Right ventricle myocardium superior (tissue), 1 donor: ENCODE data around the gene CYTH3. TPM values are rescaled to one million over a fixed set of nuclear protein-coding genes. Genes with fewer than 3 reads are reported as not detected.
"Not testable (repeated sequence)": the region's sequence is repeated elsewhere in the genome, so short reads cannot be mapped to it uniquely, and the experiment has no call there.

Source experiments
- ATAC-seq: fragments of 200-7000 bp; cut with Tn5 transposase; one replicate; pipeline ENCODE4 v1.9.1; 2020; ENCODE audit warnings: mild to moderate bottlenecking; ENCODE audit not compliant: poor library complexity
- DNase-seq: peaks from one replicate; pipeline ENCODE4 v3.0.0-alpha.2; 2020
- intact Hi-C: fragments of 100-400 bp; cut with DNase I; formaldehyde crosslinking; loops from one replicate; pipeline ENCODE4 v1.11.2; 2022
- total RNA-seq: library from RNA; stranded (reverse); fragmentation: NEBNext Ultra II Directional; extraction: Animal tissue kit (Norgen Biotek cat#: 25700); gene quantifications from one replicate; pipeline ENCODE4 v1.2.1, GENCODE V29; 2021
- donor health status: DM: no; HTN: yes; CAD: no; lungs with severe emphysema.

CYTH3 gene
- total RNA-seq, 1 donor from 2014 or later, result 25.6 TPM

DNA sequence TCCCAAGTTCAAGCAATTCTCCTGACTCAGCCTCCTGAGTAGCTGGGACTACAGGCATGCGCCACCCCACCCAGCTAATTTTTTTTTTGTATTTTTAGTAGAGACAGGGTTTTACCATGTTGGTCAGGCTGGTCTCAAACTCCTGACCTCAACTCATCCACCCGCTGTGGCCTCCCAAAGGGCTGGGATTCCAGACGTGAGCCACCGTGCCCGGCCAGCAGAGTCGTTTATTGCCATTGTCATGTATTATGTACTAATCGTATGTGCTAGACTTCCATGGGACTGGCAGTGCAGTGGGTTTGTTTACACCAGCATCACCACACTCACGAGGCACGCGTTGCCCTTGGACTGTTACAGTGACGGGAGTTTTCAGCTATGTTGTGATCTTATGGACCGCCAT, 120.9 kb downstream of the CYTH3 start:
- DNase-seq, intact Hi-C loops, ATAC-seq: not testable (repeated sequence)

DNA sequence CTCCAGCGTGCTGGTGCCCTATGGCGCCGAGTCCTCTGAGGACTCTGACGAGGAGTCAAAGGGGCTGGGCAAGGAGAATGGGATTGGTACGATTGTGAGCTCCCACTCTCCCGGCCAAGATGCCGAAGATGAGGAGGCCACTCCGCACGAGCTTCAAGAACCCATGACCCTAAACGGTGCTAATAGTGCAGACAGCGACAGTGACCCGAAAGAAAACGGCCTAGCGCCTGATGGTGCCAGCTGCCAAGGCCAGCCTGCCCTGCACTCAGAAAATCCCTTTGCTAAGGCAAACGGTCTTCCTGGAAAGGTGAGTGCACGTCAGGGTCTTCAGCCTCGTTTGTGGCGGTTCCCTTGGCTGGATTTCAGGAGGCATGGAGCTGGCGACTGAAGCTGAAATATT, 122.4 kb downstream of the CYTH3 start:
- intact Hi-C loops, result no loop called here
- DNase-seq (no peak), ATAC-seq (no peak)

DNA sequence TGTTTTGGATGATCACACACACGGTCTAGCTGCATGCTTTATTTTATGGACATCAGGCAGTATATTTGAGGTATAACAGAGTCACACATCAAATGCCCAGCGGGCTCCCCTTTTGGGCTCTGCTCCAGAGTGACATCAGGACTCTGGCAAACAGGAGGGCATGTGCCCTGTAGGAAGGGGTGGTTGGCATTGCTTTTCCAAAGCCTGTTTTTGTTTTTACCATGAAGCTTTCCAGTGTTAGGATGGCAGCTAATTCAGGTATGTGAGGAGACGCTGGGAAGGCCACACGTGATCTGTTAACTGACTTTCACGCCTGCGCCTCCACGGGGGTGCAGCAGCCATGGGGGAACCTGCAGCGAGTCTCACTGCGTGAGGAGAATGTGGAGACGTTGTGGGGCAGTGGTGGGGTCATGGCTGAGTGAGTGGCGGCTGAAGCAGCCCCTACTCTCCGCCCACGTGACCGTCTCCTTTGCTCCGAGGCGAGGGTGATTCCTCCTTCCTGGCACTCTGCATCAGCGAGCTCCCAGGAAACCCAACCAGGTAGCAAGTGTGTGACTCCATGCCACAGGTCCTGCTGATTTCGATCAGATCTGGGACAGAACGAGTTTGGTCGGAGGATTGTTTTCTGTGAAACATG, 123.6 kb downstream of the CYTH3 start:
- ATAC-seq (no peak), DNase-seq (no peak)
- intact Hi-C loops, result no loop called here

DNA sequence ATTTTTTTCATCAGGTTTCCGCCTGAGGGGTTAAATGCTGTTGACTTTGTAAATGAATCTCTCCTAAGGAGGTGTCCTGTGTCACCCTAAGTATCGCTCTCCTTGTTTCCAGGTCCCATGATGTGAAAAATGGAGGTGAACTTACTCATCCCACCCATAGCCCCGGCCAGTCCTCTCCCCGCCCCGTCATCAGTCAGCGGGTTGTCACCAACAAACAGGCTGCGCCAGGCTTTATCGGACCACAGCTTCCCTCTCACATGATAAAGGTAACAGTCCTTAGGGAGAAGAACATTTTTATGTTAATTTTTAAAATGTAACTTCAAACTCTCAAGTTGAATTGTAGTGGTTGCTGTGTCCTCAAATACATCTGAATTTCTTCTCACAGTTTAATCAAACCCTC, 124.8 kb downstream of the CYTH3 start:
- ATAC-seq, result no peak
- intact Hi-C loops, result no loop called here
- no peak for DNase-seq

DNA sequence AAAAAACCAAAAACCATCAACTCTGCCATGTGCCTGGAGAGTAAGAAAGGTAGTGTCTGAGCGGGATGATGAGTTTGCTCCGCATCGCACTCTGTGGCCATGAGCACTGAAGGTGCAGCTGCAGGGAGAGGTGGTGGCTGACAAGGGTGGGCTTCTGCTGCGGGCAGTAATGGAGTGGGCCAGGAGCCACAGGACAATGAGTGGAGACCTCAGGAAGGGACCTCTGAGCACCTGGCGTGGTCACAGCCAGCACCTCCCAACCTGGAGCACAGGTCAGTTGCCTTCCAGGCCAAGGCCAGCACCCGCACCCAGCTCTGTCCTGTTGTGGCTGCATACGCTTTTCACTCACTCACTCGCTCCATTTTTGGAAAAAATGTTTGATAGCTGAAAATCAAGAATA, 125.8 kb downstream of the CYTH3 start:
- DNase-seq, result no peak
- intact Hi-C loops, result no loop called here
- no peak for ATAC-seq

DNA sequence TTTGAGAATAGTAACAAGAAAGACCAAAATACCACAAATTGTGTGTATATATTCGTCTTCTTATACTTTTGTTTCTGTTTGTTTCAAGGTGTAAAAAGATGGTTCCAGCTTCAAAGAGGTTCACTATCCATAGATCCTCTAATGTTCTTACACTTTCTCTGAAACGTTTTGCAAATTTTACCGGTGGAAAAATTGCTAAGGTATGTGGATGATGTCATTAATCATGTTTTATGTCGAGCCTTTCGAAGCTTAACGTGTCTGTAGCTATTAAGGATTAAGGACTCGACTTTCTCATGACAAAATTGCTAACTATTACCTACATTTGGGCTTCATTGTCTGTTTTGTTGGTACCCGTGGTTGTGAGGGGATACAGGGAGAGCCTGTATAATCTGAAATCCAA, 128.4 kb downstream of the CYTH3 start:
- intact Hi-C loops, result no loop called here
- ATAC-seq (no peak), DNase-seq (no peak)

DNA sequence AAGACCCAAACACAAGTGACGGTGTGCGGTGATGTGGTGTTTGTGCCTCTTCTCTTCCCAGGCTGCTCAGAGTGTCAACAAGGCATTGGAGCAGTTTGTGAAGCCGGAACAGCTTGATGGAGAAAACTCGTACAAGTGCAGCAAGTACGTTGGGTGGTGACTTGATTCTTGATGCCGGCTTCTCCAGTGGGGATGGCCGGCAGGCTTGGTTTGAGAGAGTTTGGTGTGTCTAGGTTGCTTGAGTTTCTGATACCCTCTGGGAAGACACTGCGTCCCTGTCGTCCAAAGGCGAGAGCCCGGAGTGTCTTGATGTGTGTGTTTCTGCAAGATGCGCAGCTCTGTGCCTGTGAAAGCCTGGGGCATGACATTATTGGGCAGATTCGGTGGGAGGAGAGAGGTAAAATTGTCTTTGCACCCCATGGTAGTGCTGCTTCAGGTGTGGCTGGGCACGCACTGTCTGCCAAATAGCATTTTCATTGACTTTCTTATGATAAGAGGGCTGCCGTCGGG, 129.5 kb downstream of the CYTH3 start:
- no peak for DNase-seq
- ATAC-seq, result no peak
- intact Hi-C loops, result no loop called here

DNA sequence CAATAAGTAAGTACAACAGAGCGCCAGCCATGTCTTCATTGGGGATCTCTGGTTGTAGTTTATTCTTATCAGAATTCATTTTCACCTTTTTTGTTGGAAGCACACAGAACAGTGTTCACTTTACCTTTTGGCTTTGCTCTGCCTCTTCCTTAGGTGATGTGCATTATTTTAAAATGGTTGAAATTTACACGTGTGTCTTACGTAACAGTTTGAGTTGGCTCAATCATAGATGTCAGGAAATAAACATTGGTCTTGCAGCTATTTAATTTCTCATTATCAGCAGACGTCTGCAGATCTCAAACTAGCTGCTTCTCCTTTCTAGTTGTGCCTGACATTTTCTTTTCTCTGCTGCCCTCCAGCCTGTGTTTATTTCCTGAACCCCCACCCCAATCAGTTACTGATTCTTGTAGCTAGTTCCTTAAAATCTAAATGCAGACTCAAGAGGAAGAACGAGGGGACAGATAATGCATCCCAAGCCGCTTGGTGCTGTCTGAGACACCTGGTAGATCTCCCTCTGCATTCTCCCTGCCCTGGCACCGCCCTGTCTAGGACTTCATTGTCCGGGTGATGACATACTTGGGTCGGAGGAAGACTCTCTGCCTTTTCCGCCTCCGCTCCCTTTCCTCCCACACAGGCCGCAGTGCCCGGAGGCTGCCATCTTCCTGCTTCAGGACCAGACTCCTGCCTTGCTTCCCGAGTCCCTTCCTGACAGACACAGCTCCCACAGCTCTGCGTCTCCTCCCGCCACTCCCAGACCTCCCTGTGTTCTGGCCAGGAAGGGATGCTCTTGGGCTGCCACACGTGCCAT, 133.0 kb downstream of the CYTH3 start:
- intact Hi-C loops, result no loop called here
- ATAC-seq (no peak), DNase-seq (no peak)

DNA sequence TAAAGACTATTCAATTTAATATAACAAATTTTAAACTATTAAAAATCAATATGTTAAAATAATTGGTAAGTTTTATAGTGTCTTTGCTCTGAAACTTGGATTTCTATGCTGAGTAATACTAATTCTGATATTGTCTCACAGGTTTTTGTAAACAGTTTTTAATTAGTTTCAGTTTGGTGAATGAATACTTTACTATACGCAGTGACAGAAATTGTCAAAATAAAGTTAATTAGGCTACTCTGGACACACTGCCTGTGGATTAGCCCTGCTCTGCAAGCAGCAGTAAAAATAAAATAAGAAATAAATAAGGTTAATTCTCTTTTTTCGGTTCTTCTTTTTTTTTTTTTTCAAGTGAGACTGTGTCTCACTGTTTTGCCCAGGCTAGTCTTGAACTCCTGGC, 135.9 kb downstream of the CYTH3 start:
- ATAC-seq, result no peak
- intact Hi-C loops, result no loop called here
- no peak for DNase-seq

DNA sequence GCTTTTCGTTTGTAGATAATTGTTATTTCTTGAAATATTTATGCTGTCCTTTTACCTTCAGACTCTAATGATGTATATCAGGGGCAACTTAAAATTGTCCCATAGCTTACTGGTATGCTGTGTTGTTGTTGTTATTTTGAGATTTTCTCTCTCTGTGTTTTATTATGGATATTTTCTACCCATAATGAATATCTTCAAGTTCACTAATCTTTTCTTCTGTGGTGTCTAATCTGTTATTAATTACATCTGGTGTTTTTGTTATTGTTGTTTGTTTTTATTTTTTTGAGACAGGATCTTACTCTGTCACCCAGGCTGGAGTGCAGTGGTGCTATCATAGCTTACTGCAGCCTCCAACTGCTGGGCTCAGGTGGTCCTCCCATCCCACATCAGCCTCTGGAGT, 139.2 kb downstream of the CYTH3 start:
- no peak for ATAC-seq
- intact Hi-C loops, result no loop called here
- no peak for DNase-seq

DNA sequence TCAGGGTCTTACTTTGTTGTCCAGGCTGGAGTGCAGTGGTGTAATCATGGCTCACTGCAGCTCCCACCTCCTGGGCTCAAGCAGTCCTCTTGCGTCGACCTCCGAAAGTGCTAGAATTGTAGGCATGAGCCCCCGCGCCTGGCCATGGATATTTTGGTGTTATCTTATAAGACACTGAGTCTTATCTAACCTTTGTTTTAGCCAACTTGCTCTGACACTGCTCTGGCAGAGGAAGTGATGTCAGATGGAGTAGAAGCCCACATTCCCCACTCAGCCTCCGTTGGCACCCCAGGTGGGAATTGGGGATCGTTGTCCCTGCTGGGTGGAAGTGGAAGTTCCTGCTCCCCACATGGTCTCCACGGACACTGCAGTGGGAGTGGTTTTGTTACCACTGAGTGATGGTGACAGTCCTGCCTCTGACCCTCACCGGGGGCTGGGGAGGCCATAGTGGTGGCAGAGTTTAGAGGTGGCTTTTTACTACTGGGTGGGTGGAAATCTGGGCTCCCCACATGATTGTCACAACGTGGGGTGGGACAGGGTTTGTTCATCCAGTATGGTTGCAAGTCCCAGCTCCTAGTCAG, 142.3 kb downstream of the CYTH3 start:
- intact Hi-C loops, result no loop called here
- ATAC-seq (no peak), DNase-seq (no peak)

DNA sequence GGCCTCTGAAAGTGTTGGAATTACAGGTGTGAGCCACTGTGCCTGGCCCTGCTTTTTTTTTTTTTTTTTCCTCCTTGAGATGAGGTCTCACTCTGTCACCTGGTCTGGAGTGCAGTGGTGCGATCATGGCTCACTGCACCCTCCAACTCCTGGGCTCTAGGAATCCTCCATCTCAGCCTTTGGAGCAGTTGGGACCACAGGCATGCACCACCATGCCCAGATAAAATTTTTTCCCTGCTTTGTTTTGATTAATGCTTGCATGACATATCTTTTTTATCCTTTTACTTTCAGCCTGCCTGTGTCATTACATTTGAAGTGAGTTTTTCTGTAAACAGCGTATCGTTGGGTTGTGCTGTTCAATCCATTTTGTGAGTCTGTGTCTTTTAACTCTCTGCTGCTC, 144.2 kb downstream of the CYTH3 start:
- ATAC-seq, result no peak
- intact Hi-C loops, result no loop called here
- DNase-seq, result no peak

DNA sequence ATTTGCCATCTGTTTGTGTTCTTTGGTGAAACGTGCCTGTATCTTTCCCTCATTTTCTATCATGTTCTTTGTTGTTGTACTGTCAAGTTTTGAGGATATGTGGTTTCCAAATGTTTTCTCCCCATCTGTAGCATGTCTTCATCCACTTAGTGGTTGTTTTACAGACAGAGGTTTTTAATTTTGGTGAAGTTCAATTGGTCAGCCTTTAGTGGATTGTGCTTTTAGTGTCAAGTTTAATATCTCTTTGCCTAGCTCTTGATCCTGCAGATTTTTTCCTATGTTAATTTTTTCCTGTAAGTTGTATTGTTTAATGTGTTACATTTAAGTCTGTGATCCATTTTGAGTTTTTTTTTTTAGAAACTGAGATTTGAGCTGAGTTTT, 145.3 kb downstream of the CYTH3 start:
- ATAC-seq (no peak), DNase-seq (no peak)
- intact Hi-C loops, result no loop called here

DNA sequence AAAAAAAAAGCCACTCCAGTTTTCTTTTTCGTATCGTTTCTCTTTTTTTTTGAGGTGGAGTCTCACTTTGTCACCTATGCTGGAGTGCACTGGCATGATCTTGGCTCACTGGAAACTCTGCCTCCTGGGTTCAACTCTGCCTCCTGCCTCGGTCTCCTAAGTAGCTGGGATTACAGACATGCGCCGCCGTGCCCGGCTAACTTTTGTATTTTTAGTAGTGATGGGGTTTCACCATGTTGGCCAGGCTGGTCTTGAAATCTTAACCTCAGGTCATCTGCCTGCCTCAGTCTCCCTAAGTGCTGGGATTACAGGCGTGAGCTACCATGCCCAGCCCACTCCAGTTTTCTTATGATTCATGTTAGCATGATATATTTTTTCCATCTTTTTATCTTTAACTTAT, 148.6 kb downstream of the CYTH3 start:
- ATAC-seq (no peak), DNase-seq (no peak)
- intact Hi-C loops, result no loop called here

DNA sequence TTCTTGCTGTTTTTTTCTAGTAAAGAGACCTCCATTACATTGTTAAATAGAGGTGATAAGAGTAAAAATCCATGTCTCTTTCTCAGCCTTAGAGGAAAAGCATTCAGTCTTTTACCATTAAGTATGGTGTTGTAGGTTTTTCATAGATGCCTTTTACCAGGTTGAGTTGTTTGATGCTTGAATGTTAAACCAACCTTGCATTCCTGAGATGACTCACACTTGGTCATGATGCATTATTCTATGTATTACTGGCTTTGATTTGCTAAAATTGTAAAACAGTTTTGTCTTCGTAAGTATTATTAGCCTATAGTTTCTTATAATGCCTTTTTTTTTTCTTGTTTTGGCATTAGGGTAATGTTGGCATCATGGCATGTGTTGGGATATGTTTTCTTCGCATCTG, 151.3 kb downstream of the CYTH3 start:
- intact Hi-C loops, result no loop called here
- no peak for ATAC-seq

DNA sequence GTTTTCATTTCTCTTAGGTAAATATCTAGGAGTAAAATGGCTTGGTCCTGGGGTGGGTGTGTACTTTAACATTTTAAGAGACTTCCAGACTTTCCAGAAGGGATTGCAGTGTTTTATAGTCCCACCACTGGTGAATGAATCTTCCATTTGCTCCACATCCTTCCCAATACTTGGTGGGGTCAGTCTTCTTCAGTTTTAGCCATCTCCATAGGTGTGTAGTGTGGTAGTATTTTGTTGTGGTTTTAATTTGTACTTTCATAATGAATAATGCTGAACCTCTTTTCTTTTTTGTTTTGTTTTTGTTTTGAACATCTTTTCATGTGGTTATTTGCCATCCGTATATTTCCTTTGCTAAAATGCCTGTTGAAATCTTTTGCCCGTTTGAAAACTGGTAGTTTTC, 154.9 kb downstream of the CYTH3 start:
- intact Hi-C loops, result no loop called here
- DNase-seq (no peak), ATAC-seq (no peak)

More for the DNA sequence above, 151.3 kb downstream of the CYTH3 start:
- DNase-seq, result no peak

DNA sequence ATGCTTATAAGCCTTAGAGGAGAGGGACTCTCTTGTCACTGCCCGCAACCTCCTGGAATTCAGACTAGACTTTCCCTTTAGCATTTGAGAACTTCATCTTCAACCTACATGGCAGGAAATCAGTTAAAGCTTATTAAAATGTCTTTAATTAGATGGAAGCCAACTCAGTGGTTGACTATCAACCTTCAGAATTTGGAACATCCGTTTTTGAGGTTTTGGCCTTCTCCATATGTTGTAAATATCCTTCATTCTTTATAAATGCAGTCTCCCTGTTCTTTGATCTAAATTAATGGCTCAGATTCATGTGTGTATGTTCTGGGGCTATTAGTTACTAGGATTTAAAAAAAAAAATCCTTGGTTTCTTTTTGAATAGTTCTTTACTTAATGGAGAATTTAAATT, 156.2 kb downstream of the CYTH3 start:
- no peak for ATAC-seq
- no peak for DNase-seq
- intact Hi-C loops, result no loop called here
